Measurements from ENCODE around the gene HOXC12.
A peak's percentile ranks its signal among the peaks of the same experiment; 100 is the strongest.

Gene HOXC12

DNA sequence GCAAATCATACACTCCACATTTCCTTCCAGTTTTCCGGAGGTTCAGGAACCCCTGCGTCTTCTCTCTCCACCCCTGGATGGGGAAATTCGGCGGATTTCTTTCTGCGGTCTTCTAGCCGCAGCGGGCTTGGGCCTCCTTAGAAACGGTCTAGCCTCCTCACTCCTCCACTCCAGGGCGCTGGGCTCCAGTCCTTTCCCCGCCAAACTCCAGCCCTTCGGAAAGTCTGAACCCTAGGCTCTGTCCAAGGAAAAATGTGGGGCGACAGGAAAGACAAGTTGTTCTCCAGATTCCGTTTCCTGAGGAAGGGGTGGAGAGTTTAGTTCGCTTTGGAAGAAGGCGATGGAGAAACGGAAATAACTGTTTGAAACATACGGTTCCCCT lies 28.9 kb downstream of the HOXC12 start:
- TF ChIP-seq, protein P1, sequence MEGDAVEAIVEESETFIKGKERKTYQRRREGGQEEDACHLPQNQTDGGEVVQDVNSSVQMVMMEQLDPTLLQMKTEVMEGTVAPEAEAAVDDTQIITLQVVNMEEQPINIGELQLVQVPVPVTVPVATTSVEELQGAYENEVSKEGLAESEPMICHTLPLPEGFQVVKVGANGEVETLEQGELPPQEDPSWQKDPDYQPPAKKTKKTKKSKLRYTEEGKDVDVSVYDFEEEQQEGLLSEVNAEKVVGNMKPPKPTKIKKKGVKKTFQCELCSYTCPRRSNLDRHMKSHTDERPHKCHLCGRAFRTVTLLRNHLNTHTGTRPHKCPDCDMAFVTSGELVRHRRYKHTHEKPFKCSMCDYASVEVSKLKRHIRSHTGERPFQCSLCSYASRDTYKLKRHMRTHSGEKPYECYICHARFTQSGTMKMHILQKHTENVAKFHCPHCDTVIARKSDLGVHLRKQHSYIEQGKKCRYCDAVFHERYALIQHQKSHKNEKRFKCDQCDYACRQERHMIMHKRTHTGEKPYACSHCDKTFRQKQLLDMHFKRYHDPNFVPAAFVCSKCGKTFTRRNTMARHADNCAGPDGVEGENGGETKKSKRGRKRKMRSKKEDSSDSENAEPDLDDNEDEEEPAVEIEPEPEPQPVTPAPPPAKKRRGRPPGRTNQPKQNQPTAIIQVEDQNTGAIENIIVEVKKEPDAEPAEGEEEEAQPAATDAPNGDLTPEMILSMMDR (conservative IDR thresholded peaks at IDR 0.05; ENCODE audit: low read depth) = no peak
- no peak overlapping the region for H3K27ac ChIP-seq
- no peak for DNase-seq (ENCODE audit: low spot score)
- POLR2A ChIA-PET (ENCODE audit: low non-redundant PET) = no interaction called here
- CTCF ChIA-PET = interaction anchor here (0.6 kb wide), 2 partner anchors 230 to 1941 kb away, joined by 3 to 4 read pairs; no protein-coding TSS in a partner anchor

DNA sequence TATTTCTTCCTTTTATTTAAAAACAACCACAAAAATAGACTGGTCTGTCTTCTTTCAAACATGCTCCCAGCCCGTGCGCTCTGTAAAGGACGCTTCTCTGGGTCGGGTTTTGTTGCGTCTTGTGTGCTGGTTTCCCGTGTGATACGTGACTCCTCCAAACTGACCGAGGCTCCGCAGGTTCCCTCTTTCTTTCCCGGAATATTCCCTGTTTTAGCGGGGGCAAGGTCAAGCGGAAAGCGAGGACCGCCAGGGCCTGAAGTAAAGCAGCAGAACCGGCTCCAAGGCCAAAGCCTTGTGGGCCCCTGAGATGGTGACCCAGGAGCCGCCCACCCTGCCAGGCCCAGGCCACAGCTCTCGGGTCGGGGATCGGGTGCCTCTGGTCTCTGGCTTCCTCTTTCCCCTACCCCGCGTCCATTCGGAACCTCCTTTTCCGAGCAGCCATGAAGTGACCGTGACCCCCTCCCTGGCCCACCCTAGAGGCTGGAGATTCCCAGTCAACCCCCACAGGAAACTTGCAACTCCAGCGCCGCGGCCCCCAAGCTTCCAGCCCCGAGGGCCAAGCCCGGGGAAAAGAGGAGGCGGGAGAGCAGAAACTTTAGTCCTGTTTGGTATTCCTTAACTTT lies 29.4 kb downstream of the HOXC12 start:
- POLR2A ChIA-PET (ENCODE audit: low non-redundant PET) = no interaction called here
- TF ChIP-seq, protein P1 (conservative IDR thresholded peaks at IDR 0.05; ENCODE audit: low read depth) = no peak
- no peak overlapping the region for H3K27ac ChIP-seq
- no peak for DNase-seq (ENCODE audit: low spot score)
- CTCF ChIA-PET = interaction anchor here (0.5 to 3.7 kb wide), 15 partner anchors 9 to 1941 kb away, joined by 3 to 25 read pairs (median 4); partner anchors contain the start of genes HOTAIR, HOXC5 and HOXC9

DNA sequence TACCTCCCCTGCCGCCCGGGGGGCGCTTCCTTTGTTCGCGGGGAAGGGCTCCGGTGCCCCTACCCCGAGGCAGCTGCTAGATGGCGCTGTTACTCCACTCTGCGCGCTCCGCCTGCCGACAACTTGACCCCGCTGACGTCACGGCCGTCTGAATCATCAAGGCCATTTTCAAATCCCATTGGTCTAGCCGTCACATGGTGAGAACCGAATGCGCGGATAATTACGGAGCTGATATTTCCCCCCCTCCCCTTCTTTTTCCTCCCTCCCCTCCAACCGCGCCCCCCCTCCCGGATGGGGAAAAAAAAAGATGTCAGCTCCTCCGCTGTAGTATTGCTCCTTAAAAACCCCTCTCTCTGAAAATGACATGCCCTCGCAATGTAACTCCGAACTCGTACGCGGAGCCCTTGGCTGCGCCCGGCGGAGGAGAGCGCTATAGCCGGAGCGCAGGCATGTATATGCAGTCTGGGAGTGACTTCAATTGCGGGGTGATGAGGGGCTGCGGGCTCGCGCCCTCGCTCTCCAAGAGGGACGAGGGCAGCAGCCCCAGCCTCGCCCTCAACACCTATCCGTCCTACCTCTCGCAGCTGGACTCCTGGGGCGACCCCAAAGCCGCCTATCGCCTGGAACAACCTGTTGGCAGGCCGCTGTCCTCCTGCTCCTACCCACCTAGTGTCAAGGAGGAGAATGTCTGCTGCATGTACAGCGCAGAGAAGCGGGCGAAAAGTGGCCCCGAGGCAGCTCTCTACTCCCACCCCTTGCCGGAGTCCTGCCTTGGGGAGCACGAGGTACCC lies 30.4 kb downstream of the HOXC12 start, which contains the start of gene HOXC10:
Gene HOXC10 (plus strand): TSS at position 246 of the 791 bp plus-strand sequence. CDS start 114 bp downstream, at position 360.
- TF ChIP-seq, protein P1 (conservative IDR thresholded peaks at IDR 0.05; ENCODE audit: low read depth) = peak; percentile 69
- no peak within 1 kb of the TSS for H3K27ac ChIP-seq
- ChIA-PET POLR2A (ENCODE audit: low non-redundant PET) (interaction anchor here (0.5 kb wide), 1 partner anchor 10 kb away, joined by 3 read pairs; no protein-coding TSS in a partner anchor), CTCF (interaction anchor here (0.5 to 3.7 kb wide), 35 partner anchors 8 to 1899 kb away, joined by 3 to 25 read pairs (median 4); partner anchors contain the start of genes HOTAIR, HOXC4, HOXC5 and HOXC9)
- DNase-seq (ENCODE audit: low spot score) = peak; percentile 93

DNA sequence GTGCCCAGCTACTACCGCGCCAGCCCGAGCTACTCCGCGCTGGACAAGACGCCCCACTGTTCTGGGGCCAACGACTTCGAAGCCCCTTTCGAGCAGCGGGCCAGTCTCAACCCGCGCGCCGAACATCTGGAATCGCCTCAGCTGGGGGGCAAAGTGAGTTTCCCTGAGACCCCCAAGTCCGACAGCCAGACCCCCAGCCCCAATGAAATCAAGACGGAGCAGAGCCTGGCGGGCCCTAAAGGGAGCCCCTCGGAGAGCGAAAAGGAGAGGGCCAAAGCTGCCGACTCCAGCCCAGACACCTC lies 30.9 kb downstream of the HOXC12 start:
- TF ChIP-seq, protein P1 (conservative IDR thresholded peaks at IDR 0.05; ENCODE audit: low read depth) = no peak
- CTCF ChIA-PET = interaction anchor here (0.5 to 3.7 kb wide), 17 partner anchors 15 to 1898 kb away, joined by 3 to 25 read pairs (median 6); partner anchors contain the start of genes HOXC5 and HOXC9
- POLR2A ChIA-PET (ENCODE audit: low non-redundant PET) = interaction anchor here (0.5 to 0.6 kb wide), 2 partner anchors 9 to 367 kb away, joined by 3 read pairs; no protein-coding TSS in a partner anchor
- no peak overlapping the region for H3K27ac ChIP-seq
- DNase-seq (ENCODE audit: low spot score) = no peak

DNA sequence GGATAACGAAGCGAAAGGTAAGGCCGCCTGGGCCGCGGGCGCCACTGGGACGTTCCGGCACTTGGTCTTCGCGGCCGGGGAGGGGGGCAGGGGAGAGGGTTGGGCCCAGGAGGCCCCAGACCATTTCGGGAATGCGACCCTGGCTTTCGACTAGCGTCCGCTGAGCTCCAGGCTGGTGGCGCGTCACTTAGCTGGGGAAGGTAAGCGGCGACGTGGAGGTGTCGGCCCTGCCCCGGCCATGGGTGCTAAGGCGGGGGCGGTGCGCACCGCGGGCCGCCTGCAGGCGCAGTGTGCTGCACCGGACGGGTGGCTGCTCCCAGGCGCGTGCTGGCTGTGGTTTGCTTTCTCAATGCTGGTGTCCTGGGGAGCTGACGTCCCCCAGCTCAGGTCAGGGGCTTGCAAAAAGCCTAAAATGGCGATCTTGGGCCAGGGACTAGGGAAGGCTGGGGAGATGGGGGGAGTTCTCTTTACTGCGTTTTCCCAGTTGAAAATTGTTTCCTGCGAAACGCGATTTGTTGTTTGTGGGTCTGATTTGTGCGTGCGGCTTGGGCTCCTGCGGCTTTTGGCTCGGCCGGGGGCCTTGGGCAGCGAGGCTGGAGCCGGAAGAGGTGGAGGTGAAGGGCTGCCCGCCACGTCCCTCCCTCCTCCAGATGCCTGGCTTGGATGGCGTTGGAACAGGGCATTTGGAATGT lies 31.4 kb downstream of the HOXC12 start:
- ChIA-PET CTCF (interaction anchor here (0.6 to 3.7 kb wide), 14 partner anchors 14 to 1898 kb away, joined by 3 to 25 read pairs (median 6); partner anchors contain the start of genes HOXC8 and HOXC9), POLR2A (ENCODE audit: low non-redundant PET) (interaction anchor here (0.5 to 0.6 kb wide), 2 partner anchors 9 to 367 kb away, joined by 3 read pairs; no protein-coding TSS in a partner anchor)
- DNase-seq (ENCODE audit: low spot score) = no peak
- TF ChIP-seq, protein P1 (conservative IDR thresholded peaks at IDR 0.05; ENCODE audit: low read depth) = no peak
- no peak overlapping the region for H3K27ac ChIP-seq
